Activated naive CD4-positive, alpha-beta T cell treated with anti-CD3 and anti-CD28 coated beads, Interleukin-2, amount 50 U/mL, for 72 hours (primary cell): Measurements from ENCODE around the gene TTC1. TPM values are rescaled to one million over a fixed set of nuclear protein-coding genes. Genes with fewer than 3 reads are reported as not detected.
A peak's percentile ranks its signal among the peaks of the same experiment; 100 is the strongest.

Experiments used
- ATAC-seq, 2 donors: fragments of 150-1000 bp; cut with Tn5 transposase; 2 replicates each; pipeline ENCODE4 v1.10.0; 2021; ENCODE audit warnings: mild to moderate bottlenecking in 2 of 2, moderate library complexity in 2 of 2
- DNase-seq, 2 donors: peaks; one replicate each; pipeline ENCODE4 v3.0.0; 2021 to 2022; ENCODE audit warnings: low spot score in 2 of 2
- H3K27ac Mint-ChIP-seq, 2 donors: one replicate each; pipeline ENCODE4 v1.8.0; 2022; ENCODE audit warnings: mild to moderate bottlenecking in 2 of 2, mixed read lengths in 2 of 2
- H3K36me3 Mint-ChIP-seq, 2 donors: one replicate each; pipeline ENCODE4 v1.8.0; 2022; ENCODE audit warnings: mixed read lengths in 2 of 2
- H3K9me3 Mint-ChIP-seq, 2 donors: one replicate each; pipeline ENCODE4 v1.8.0; 2022; ENCODE audit warnings: mixed read lengths in 2 of 2
- total RNA-seq, 2 donors: library from RNA; stranded (reverse); gene quantifications; one replicate each; pipeline ENCODE4 v1.2.3, GENCODE V29; 2022

TTC1 gene
- total RNA-seq, 2 donors from 2014 or later, result 42.8 to 54.8 TPM

- Mint-ChIP-seq H3K36me3 (peaks cover under 1 to 1% of the 10 kb centered on the region in 2 donors), H3K9me3 (no peaks in the 10 kb centered on the region), H3K27ac (no peak overlapping the region)
- no peak for DNase-seq
- ATAC-seq, result no peak
These were observed 78.3 kb downstream of the TTC1 start for GRCh38 chr5:160087199-160087598.

GRCh38 chr5:160088805-160089204 is 79.9 kb downstream of the TTC1 start:
- no peak for ATAC-seq
- no peak for DNase-seq
- Mint-ChIP-seq H3K36me3 (peaks cover 15 to 17% of the 10 kb centered on the region in 2 donors), H3K9me3 (no peaks in the 10 kb centered on the region), H3K27ac (no peak overlapping the region)

- ATAC-seq, result no peak
- Mint-ChIP-seq H3K36me3 (peaks cover 20 to 22% of the 10 kb centered on the region in 2 donors), H3K27ac (no peak overlapping the region), H3K9me3 (no peaks in the 10 kb centered on the region)
- no peak for DNase-seq
These were observed 80.6 kb downstream of the TTC1 start for GRCh38 chr5:160089531-160089930.

GRCh38 chr5:160090059-160090458 is 81.1 kb downstream of the TTC1 start:
- Mint-ChIP-seq H3K9me3 (no peaks in the 10 kb centered on the region), H3K27ac (no peak overlapping the region), H3K36me3 (peaks cover 20 to 22% of the 10 kb centered on the region in 2 donors)
- no peak for ATAC-seq
- DNase-seq, result no peak

GRCh38 chr5:160092514-160092913 is 83.6 kb downstream of the TTC1 start:
- no peak for ATAC-seq
- no peak for DNase-seq
- H3K27ac Mint-ChIP-seq, result no peak overlapping the region
- H3K36me3 Mint-ChIP-seq, result peaks cover 20 to 22% of the 10 kb centered on the region in 2 donors
- H3K9me3 Mint-ChIP-seq, result no peaks in the 10 kb centered on the region

GRCh38 chr5:160092960-160093707 is 84.2 kb downstream of the TTC1 start:
- DNase-seq (no peak), ATAC-seq (peak in 1 of 2 donors; percentile 20)
- Mint-ChIP-seq H3K36me3 (peaks cover 20 to 22% of the 10 kb centered on the region in 2 donors), H3K9me3 (no peaks in the 10 kb centered on the region), H3K27ac (peak overlapping the region in 1 of 2 donors; percentile 33)

- ATAC-seq, result no peak
These were observed 87.2 kb downstream of the TTC1 start for GRCh38 chr5:160096178-160096577.

GRCh38 chr5:160097991-160098390 is 89.1 kb downstream of the TTC1 start:
- Mint-ChIP-seq H3K9me3 (no peaks in the 10 kb centered on the region), H3K27ac (no peak overlapping the region), H3K36me3 (peaks cover 13 to 14% of the 10 kb centered on the region in 2 donors)
- DNase-seq (no peak), ATAC-seq (no peak)

More at GRCh38 chr5:160096178-160096577, 87.2 kb downstream of the TTC1 start:
- no peak for DNase-seq
- H3K27ac Mint-ChIP-seq, result no peak overlapping the region
- no peaks in the 10 kb centered on the region for H3K9me3 Mint-ChIP-seq
- H3K36me3 Mint-ChIP-seq, result peaks cover 20 to 22% of the 10 kb centered on the region in 2 donors

- no peaks in the 10 kb centered on the region for H3K9me3 Mint-ChIP-seq
- H3K36me3 Mint-ChIP-seq, result no peaks in the 10 kb centered on the region
- DNase-seq (no peak), ATAC-seq (peak in 1 of 2 donors; percentile 34)
- H3K27ac Mint-ChIP-seq, result no peak overlapping the region
These were observed 96.9 kb downstream of the TTC1 start for GRCh38 chr5:160105686-160106360.

GRCh38 chr5:160108124-160108523 is 99.2 kb downstream of the TTC1 start:
- Mint-ChIP-seq H3K36me3 (peaks cover 0 to 3% of the 10 kb centered on the region in 2 donors), H3K9me3 (no peaks in the 10 kb centered on the region), H3K27ac (no peak overlapping the region)
- ATAC-seq (no peak), DNase-seq (no peak)

Other genes with a start within 250 kb of the TTC1 start
- gene ADRA1B, start 92.7 kb upstream of the TTC1 start, total RNA-seq, result not detected
- 10 to 100 TPM; 16.2 to 17.3 TPM for gene PWWP2A, start 110.3 kb downstream of the TTC1 start, total RNA-seq
- not detected for gene FABP6, start 220.4 kb downstream of the TTC1 start, total RNA-seq